Measurements from ENCODE around the gene ZBTB7B. TPM values are rescaled to one million over a fixed set of nuclear protein-coding genes. Genes with fewer than 3 reads are reported as not detected.

Gene ZBTB7B
- total and polyA plus RNA-seq, 2 donors (not counting 1 experiment from before 2014, with no cell fraction given) = 55.7 to 67.3 TPM

DNA sequence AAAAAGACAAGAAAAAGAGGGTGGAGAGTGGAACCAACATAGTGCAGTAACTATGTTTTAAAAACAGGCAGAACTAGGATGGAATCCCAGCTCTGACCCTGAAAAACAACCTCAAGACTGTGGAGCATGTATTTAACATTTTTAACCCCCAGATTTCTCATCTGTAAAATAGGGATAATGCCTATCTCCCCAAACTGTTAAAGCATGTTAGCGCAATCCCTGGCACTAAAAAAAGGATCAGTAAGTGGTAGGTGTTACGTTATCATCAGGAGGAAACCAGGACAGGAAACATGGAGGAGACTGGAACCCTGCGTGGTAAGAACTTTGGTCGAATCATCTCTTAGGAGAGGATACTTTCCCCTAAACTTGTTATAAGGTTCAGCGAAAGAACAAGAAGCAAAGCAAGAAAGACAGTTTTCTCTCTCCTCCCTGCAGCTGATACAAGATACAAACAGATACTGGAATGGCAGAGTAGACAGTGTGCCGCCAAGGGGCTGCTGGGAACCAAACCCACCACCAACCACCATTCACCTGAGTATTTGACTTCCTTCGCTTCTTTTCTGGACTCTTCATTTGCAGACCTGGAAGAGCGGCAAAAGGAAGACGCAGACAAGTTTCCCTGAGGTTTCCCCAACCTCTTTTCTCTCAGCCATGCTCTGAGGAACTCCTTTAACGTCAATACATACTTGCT, 42.0 kb upstream of the ZBTB7B start:
- Histone ChIP-seq H3K79me2 (ENCODE audit: control insufficient read depth, insufficient read depth, low read length) (peaks cover 65% of the 10 kb centered on the region), H3K27ac (ENCODE audit: low read length in 2 of 2) (peak overlapping the region; percentile 76 to 96), H3K9ac (ENCODE audit: low read length) (peak overlapping the region; percentile 86), H3K36me3 (replicated peaks in 1 of 2; ENCODE audit: control extremely low read depth in 1 of 2, control insufficient read depth in 1 of 2, extremely low read depth in 1 of 2, insufficient read depth in 2 of 2, low read length in 1 of 2) (peaks cover 6 to 40% of the 10 kb centered on the region in 2 experiments), H3K27me3 (replicated peaks in 1 of 4; ENCODE audit: control extremely low read depth in 1 of 4, control insufficient read depth in 3 of 4, insufficient read depth in 4 of 4, low read length in 3 of 4) (no peaks in the 10 kb centered on the region), H3K4me3 (ENCODE audit: control extremely low read depth in 1 of 5, extremely low read depth in 1 of 5, insufficient read depth in 1 of 5, low read depth in 2 of 5, low read length in 4 of 5) (peak overlapping the region; percentile 62 to 91 (median 81)), H2AFZ (ENCODE audit: insufficient read depth, low read depth, low read length, poor library complexity, severe bottlenecking) (peak overlapping the region; percentile 8), H3K9me3 (ENCODE audit: control extremely low read depth in 1 of 3, control insufficient read depth in 2 of 3, insufficient read depth in 1 of 3, low read length in 2 of 3) (no peaks in the 10 kb centered on the region), H3K4me2 (replicated peaks; ENCODE audit: low read depth, low read length, poor library complexity, severe bottlenecking) (peak overlapping the region; percentile 94), H3K4me1 (ENCODE audit: control insufficient read depth in 2 of 2, insufficient read depth in 2 of 2, low read length in 2 of 2) (peaks cover 26 to 41% of the 10 kb centered on the region in 2 donors), H4K20me1 (ENCODE audit: control insufficient read depth, insufficient read depth, low read length, poor library complexity, severe bottlenecking) (peaks cover 27% of the 10 kb centered on the region)
- Mint-ChIP-seq H3K27ac (peak overlapping the region; percentile 93), H3K27me3 (no peaks in the 10 kb centered on the region), H3K4me3 (peak overlapping the region; percentile 91), H3K9me3 (ENCODE audit: insufficient read depth) (no peaks in the 10 kb centered on the region), H3K4me1 (peaks cover 38% of the 10 kb centered on the region)
- no peak for ATAC-seq (ENCODE audit: low read depth)
- ChIA-PET POLR2A (interaction anchor here (0.5 to 2.5 kb wide), 10 partner anchors 14 to 189 kb away, joined by 3 to 26 read pairs (median 6); partner anchors contain the start of genes CKS1B and PMVK), CTCF (interaction anchor here (0.7 to 6.5 kb wide), 10 partner anchors 8 to 101 kb away, joined by 3 to 61 read pairs (median 8); partner anchors contain the start of genes CKS1B, LENEP, PMVK and SHC1)
- WGBS (ENCODE audit: insufficient coverage) = 5% methylated on average over 3 of the region's 10 CpGs
- TF ChIP-seq, protein P1, sequence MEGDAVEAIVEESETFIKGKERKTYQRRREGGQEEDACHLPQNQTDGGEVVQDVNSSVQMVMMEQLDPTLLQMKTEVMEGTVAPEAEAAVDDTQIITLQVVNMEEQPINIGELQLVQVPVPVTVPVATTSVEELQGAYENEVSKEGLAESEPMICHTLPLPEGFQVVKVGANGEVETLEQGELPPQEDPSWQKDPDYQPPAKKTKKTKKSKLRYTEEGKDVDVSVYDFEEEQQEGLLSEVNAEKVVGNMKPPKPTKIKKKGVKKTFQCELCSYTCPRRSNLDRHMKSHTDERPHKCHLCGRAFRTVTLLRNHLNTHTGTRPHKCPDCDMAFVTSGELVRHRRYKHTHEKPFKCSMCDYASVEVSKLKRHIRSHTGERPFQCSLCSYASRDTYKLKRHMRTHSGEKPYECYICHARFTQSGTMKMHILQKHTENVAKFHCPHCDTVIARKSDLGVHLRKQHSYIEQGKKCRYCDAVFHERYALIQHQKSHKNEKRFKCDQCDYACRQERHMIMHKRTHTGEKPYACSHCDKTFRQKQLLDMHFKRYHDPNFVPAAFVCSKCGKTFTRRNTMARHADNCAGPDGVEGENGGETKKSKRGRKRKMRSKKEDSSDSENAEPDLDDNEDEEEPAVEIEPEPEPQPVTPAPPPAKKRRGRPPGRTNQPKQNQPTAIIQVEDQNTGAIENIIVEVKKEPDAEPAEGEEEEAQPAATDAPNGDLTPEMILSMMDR (IDR thresholded peaks at IDR 0.05) = no peak
- TF ChIP-seq EZH2 (IDR thresholded peaks at IDR 0.05; ENCODE audit: borderline replicate concordance, insufficient read depth, low read depth, low read length, poor library complexity, severe bottlenecking) = no peak
- no peak for DNase-seq
- intact Hi-C loops (cut with micrococcal nuclease) = loop anchor here (1.0 to 2.0 kb wide), 5 partner anchors 13 to 402 kb away; partner anchors contain the start of genes FLAD1 and UBE2Q1
